WTC11 (cell line): ENCODE measurements around the gene ATP6V0E1. TPM values are rescaled to one million over a fixed set of nuclear protein-coding genes. Genes with fewer than 3 reads are reported as not detected.

Source experiments
- ATAC-seq: fragments of 200-7000 bp; cut with Tn5 transposase; 2 replicates; pipeline ENCODE4 v1.10.0; 2021; ENCODE audit warnings: mild to moderate bottlenecking, moderate library complexity
- CTCF ChIA-PET: fragments of 300-600 bp; sonication (Branson Sonifier 250); formaldehyde crosslinking; loops from one replicate; lab custom pipeline; 2021; ENCODE audit warnings: antibody characterized with exemption; lab: Charles Lee
- POLR2A ChIA-PET: fragments of 350-600 bp; sonication (Branson Sonifier 250); formaldehyde crosslinking; loops from one replicate; lab custom pipeline; 2021; ENCODE audit warnings: antibody characterized with exemption; lab: Charles Lee
- DNase-seq: peaks from one replicate; pipeline ENCODE4 v3.0.0; 2021; ENCODE audit warnings: low spot score
- H3K27ac Mint-ChIP-seq: 2 replicates; pipeline ENCODE4 v1.8.0; 2021; ENCODE audit warnings: mixed read lengths
- H3K27me3 Mint-ChIP-seq: 2 replicates; pipeline ENCODE4 v1.8.0; 2021; ENCODE audit warnings: low read depth, mild to moderate bottlenecking, moderate library complexity, mixed read lengths
- H3K36me3 Mint-ChIP-seq: 2 replicates; pipeline ENCODE4 v1.8.0; 2021; ENCODE audit warnings: mixed read lengths
- H3K4me1 Mint-ChIP-seq: 2 replicates; pipeline ENCODE4 v1.8.0; 2022; ENCODE audit warnings: mixed read lengths
- H3K4me3 Mint-ChIP-seq: 2 replicates; pipeline ENCODE4 v1.8.0; 2021; ENCODE audit warnings: mild to moderate bottlenecking, moderate library complexity, mixed read lengths
- H3K9me3 Mint-ChIP-seq: 2 replicates; pipeline ENCODE4 v1.8.0; 2021; ENCODE audit warnings: mixed read lengths
- AFF4 ChIP-seq: sonication (generic); formaldehyde crosslinking; IDR thresholded peaks from 2 replicates; pipeline ENCODE4 v1.8.1; 2023; ENCODE audit warnings: mild to moderate bottlenecking, missing genetic modification reagents, borderline replicate concordance
- ARID4B ChIP-seq: sonication (generic); formaldehyde crosslinking; IDR thresholded peaks from 2 replicates; pipeline ENCODE4 v1.8.0; 2023; ENCODE audit warnings: missing genetic modification reagents, mild to moderate bottlenecking, borderline replicate concordance
- E2F4 ChIP-seq: sonication (generic); formaldehyde crosslinking; IDR thresholded peaks from 2 replicates; pipeline ENCODE4 v1.8.1; 2022; ENCODE audit warnings: low read depth, mild to moderate bottlenecking, moderate library complexity, missing genetic modification reagents, borderline replicate concordance
- GTF2I ChIP-seq: fragments of 250-450 bp; sonication (Bioruptor Pico); conservative IDR thresholded peaks from 2 replicates; pipeline ENCODE4 v1.4.0; 2021; ENCODE audit warnings: mild to moderate bottlenecking
- RELA ChIP-seq: sonication (generic); formaldehyde crosslinking; IDR thresholded peaks from 2 replicates; pipeline ENCODE4 v1.8.1; 2022; ENCODE audit warnings: missing genetic modification reagents, mild to moderate bottlenecking, borderline replicate concordance
- TCF7 ChIP-seq: sonication (generic); formaldehyde crosslinking; IDR thresholded peaks from 2 replicates; pipeline ENCODE4 v1.8.0; 2022; ENCODE audit warnings: mild to moderate bottlenecking, low read depth, missing genetic modification reagents, moderate library complexity
- ZNF138 ChIP-seq: sonication (generic); formaldehyde crosslinking; conservative IDR thresholded peaks from 2 replicates; pipeline ENCODE4 v1.8.1; 2022; ENCODE audit warnings: mild to moderate bottlenecking, moderate library complexity, missing genetic modification reagents
- ZNF219 ChIP-seq: sonication (generic); formaldehyde crosslinking; IDR thresholded peaks from 2 replicates; pipeline ENCODE4 v1.8.0; 2023; ENCODE audit warnings: missing genetic modification reagents, mild to moderate bottlenecking, borderline replicate concordance
- total RNA-seq: library from RNA; stranded (reverse); gene quantifications from 3 replicates; pipeline ENCODE4 v1.2.3, GENCODE V29; 2021
- TF ChIP-seq, protein P1 (sequence below): sonication (generic); formaldehyde crosslinking; conservative IDR thresholded peaks from 2 replicates; pipeline ENCODE4 v1.8.1; 2022; ENCODE audit warnings: mild to moderate bottlenecking, missing genetic modification reagents
- TF ChIP-seq, protein P2 (sequence below): sonication (generic); formaldehyde crosslinking; IDR thresholded peaks from 2 replicates; pipeline ENCODE4 v1.8.0; 2023; ENCODE audit warnings: mild to moderate bottlenecking, missing genetic modification reagents
- TF ChIP-seq, protein P3 (sequence below): fragments of 250-450 bp; sonication (Bioruptor Pico); conservative IDR thresholded peaks from 2 replicates; pipeline ENCODE4 v1.9.0; 2021; ENCODE audit warnings: mild to moderate bottlenecking
- TF ChIP-seq, protein P4 (sequence below): sonication (generic); formaldehyde crosslinking; IDR thresholded peaks from 2 replicates; pipeline ENCODE4 v1.8.0; 2022; ENCODE audit warnings: mild to moderate bottlenecking, missing genetic modification reagents
- TF ChIP-seq, protein P5 (sequence below): sonication (generic); formaldehyde crosslinking; IDR thresholded peaks from 2 replicates; pipeline ENCODE4 v1.8.1; 2022; ENCODE audit warnings: mild to moderate bottlenecking, moderate library complexity, missing genetic modification reagents
- TF ChIP-seq, protein P6 (sequence below): sonication (generic); formaldehyde crosslinking; IDR thresholded peaks from 2 replicates; pipeline ENCODE4 v1.8.0; 2023; ENCODE audit warnings: missing genetic modification reagents

Gene ATP6V0E1
- total RNA-seq, 1 experiment from 2014 or later, result 80.9 TPM

DNA sequence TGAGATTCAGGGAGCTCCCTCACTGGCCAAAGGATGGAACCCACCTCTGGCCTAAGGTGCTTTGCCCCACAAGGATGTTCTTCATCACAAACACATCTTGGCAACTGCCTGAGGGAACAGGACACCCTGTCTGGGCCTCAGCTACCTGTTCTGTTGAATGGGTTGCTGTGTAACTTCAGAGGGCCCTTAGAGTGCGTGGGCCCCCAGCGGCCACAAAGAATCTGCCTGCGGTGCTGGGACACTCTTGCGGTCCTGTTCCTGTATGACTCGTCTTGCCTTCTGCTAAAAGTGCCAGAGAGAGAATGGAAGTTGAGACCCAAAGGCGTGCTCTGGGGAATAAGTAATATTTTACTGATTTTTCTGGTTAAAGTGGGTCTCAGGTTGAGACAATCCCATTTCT is 38.4 kb upstream of the ATP6V0E1 start (continued):
- TF ChIP-seq AFF4 (no peak), RELA (CRISPR knock-in tag) (no peak)
- TF ChIP-seq, protein P1, sequence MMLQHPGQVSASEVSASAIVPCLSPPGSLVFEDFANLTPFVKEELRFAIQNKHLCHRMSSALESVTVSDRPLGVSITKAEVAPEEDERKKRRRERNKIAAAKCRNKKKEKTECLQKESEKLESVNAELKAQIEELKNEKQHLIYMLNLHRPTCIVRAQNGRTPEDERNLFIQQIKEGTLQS (CRISPR knock-in tag), result no peak
- TF ChIP-seq, all 79 proteins: peak for 0

- no peak for DNase-seq
- no peaks in the 10 kb centered on the region for H3K27me3 Mint-ChIP-seq
- ChIA-PET CTCF (interaction anchor here (0.5 kb wide), 1 partner anchor 1007 kb away, joined by 3 read pairs; no protein-coding TSS in a partner anchor), POLR2A (no interaction called here)
- peaks cover 26% of the 10 kb centered on the region for H3K36me3 Mint-ChIP-seq
- ATAC-seq, result no peak
- no peak overlapping the region for H3K4me3 Mint-ChIP-seq
- H3K4me1 Mint-ChIP-seq, result peaks cover 15% of the 10 kb centered on the region
- H3K27ac Mint-ChIP-seq, result no peak overlapping the region
- no peaks in the 10 kb centered on the region for H3K9me3 Mint-ChIP-seq
- TF ChIP-seq, protein P2, sequence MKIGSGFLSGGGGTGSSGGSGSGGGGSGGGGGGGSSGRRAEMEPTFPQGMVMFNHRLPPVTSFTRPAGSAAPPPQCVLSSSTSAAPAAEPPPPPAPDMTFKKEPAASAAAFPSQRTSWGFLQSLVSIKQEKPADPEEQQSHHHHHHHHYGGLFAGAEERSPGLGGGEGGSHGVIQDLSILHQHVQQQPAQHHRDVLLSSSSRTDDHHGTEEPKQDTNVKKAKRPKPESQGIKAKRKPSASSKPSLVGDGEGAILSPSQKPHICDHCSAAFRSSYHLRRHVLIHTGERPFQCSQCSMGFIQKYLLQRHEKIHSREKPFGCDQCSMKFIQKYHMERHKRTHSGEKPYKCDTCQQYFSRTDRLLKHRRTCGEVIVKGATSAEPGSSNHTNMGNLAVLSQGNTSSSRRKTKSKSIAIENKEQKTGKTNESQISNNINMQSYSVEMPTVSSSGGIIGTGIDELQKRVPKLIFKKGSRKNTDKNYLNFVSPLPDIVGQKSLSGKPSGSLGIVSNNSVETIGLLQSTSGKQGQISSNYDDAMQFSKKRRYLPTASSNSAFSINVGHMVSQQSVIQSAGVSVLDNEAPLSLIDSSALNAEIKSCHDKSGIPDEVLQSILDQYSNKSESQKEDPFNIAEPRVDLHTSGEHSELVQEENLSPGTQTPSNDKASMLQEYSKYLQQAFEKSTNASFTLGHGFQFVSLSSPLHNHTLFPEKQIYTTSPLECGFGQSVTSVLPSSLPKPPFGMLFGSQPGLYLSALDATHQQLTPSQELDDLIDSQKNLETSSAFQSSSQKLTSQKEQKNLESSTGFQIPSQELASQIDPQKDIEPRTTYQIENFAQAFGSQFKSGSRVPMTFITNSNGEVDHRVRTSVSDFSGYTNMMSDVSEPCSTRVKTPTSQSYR, result no peak
- TF ChIP-seq, protein P1 (CRISPR knock-in tag), result no peak
- TF ChIP-seq ZNF138, result no peak
- TF ChIP-seq TCF7 (CRISPR knock-in tag), result no peak
- TF ChIP-seq ARID4B, result no peak
- TF ChIP-seq, protein P3, sequence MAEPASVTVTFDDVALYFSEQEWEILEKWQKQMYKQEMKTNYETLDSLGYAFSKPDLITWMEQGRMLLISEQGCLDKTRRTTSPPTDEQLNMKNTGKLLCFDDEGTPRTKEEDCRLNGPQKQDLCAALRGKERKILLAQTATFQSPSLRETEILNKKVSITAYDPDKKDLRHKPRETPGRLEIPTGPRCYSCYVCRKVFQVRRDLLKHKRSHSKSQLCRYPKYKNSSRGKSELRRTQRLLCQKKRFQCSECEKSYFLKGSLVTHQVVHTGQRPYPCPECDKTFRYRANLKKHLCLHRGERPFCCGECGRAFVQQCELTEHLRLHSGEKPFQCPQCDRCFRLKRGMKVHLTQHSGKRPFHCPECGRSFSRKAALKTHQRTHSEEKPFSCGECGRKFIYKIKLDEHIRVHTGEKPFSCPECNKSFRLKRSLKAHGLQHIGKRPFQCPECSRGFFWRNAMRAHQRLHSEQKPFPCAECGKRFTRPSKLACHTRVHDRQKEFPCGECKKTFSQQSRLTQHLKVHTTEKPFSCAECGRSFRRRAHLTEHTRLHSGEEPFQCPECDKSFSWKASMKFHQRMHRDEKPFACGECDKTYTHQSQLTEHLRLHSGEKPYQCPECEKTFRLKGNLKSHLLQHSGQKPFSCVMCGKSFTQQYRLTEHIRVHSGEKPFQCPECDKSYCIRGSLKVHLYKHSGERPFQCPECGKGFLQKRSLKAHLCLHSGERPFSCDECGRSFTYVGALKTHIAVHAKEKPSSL (CRISPR knock-in tag), result no peak
- TF ChIP-seq, protein P4, sequence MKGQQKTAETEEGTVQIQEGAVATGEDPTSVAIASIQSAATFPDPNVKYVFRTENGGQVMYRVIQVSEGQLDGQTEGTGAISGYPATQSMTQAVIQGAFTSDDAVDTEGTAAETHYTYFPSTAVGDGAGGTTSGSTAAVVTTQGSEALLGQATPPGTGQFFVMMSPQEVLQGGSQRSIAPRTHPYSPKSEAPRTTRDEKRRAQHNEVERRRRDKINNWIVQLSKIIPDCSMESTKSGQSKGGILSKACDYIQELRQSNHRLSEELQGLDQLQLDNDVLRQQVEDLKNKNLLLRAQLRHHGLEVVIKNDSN (CRISPR knock-in tag), result no peak
- TF ChIP-seq, protein P5, sequence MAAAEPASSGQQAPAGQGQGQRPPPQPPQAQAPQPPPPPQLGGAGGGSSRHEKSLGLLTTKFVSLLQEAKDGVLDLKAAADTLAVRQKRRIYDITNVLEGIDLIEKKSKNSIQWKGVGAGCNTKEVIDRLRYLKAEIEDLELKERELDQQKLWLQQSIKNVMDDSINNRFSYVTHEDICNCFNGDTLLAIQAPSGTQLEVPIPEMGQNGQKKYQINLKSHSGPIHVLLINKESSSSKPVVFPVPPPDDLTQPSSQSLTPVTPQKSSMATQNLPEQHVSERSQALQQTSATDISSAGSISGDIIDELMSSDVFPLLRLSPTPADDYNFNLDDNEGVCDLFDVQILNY (CRISPR knock-in tag), result no peak
- TF ChIP-seq ZNF219 (CRISPR knock-in tag), result no peak
- TF ChIP-seq, protein P6, sequence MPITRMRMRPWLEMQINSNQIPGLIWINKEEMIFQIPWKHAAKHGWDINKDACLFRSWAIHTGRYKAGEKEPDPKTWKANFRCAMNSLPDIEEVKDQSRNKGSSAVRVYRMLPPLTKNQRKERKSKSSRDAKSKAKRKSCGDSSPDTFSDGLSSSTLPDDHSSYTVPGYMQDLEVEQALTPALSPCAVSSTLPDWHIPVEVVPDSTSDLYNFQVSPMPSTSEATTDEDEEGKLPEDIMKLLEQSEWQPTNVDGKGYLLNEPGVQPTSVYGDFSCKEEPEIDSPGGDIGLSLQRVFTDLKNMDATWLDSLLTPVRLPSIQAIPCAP, result no peak
- no peak for TF ChIP-seq GTF2I (CRISPR knock-in tag)
- no peak for TF ChIP-seq E2F4 (CRISPR knock-in tag)
These were observed 37.4 kb upstream of the ATP6V0E1 start for GRCh38 chr5:172946146-172946545.
